CD4-positive, alpha-beta T cell treated with Interleukin-17A for 1 hour (primary cell): ENCODE data around the gene CCL11.

Experiments
- DNase-seq: peaks from one replicate; pipeline ENCODE4 v3.0.0-alpha.2; 2020

The CCL11 gene

DNA sequence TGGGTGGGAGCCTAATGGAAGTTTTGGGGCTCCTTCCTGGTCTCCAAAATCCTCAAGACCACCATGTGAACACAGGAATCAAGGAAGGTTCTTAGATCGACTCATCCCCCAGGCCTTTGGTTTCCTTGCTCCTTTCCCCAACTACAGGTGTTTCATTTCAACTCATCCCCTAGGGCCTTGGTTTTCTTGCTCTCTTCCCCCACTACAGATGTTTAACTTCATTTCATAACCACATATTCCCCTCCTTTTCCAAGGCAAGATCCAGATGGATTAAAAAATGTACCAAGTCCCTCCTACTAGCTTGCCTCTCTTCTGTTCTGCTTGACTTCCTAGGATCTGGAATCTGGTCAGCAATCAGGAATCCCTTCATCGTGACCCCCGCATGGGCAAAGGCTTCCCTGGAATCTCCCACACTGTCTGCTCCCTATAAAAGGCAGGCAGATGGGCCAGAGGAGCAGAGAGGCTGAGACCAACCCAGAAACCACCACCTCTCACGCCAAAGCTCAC is at the start of gene CCL11:
Gene CCL11 (plus strand): TSS at position 457 of the 507 bp plus-strand sequence. CDS start 67 bp downstream, outside the sequence.
- no peak for DNase-seq

DNA sequence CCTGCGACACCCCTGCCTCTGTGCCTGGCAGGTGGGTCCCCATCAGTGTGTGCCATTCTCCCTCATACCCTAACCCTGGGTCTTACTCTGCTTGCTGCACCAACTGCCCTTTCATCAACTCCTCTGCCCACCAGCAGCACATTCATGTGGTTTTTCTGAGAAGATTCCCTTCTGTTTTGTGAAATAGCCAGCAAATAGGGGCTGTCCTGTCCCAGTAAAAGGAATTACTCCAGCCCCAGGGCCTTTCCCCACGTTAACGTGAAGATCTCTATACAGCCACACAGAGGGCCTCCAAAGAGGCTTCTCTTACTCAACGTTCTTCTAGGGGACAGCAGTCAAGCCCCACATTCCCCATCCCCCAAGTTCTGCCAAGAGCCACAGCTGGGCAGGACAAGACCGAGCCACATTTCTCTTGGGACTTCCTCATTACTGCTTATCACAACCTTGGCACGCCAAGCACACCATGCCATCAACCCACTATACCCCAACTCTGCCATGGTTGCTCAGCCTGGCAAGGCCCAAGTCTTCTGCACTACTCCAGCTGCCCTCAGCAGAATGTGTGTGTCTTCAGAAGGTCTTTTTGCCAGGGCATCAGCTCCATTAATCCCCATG is 49.2 kb upstream of the CCL11 start:
- no peak for DNase-seq

DNA sequence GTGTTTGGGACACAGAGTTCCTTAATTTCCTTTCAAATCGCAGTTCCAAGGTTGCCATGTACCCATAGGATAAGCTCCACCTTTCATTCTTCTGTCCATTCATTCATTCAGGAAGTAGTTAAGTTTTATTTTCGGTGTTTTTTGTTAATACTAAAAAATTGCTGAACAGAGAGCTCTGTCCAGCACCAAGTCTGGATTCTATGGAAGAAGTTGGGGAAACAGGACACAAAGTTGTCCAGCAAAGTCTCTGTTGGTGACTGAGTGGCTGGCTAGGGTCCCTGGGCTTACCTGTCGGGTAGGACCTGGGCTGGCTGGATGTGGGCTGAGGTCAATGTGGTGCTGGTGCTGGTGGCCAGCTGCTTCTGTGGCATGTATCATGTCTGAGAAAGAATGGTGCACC is 48.1 kb upstream of the CCL11 start:
- no peak for DNase-seq

DNA sequence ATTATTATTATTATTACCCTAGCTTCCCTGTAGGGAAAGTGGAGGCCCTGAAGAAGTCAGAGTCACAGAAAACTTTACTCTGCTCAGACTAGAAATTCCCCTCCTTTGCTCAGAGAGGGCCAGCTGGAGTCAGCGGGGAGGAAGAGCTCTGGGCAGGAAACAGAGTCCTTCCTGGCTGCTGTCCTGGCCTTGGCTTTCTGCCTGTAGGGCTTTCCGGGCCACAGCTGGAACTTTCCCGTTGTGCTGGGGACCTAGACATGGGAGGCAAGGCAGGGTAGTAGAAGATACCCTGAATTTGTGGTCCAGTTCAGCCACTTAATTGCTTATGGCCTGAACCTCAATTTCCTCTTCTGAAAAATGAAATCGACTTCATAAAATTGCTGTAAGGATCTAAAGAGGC is 44.5 kb upstream of the CCL11 start:
- no peak for DNase-seq

DNA sequence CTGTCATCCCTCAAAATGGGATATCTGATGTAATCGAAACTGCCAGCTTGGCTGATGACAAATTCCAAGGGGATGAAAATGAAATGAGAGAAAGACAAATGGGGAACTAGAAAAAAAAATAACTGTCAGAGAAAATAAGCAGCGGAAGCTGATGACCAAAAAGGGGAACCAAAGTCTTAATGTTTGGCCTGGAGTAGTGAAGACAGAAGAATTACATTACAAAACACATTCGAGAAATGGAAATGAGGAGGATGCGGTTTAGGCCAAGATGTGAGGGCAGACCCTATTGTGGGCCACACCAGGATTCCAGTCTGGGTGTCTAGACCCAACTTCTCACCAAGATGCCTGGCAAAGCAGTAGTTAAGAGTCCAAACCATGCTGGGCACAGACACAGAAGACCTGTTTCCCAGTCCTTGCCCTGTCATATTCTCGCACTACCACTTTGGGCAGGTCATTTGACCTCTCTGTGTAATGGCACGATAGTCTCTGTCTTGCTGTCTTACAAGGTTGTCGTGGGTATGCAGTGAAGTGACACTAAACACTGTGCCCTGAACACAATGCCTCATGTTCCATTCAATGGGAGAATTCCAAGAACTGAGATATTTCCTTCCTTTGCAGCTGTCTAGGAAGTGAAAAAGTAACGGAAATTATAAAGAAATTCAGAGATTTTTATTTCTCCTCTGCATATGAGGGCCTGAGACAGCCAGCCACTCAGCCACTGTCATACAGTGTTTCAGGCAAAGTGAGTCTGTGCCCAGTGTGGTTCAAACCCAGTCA is 42.8 kb upstream of the CCL11 start:
- DNase-seq = peak; percentile 7

DNA sequence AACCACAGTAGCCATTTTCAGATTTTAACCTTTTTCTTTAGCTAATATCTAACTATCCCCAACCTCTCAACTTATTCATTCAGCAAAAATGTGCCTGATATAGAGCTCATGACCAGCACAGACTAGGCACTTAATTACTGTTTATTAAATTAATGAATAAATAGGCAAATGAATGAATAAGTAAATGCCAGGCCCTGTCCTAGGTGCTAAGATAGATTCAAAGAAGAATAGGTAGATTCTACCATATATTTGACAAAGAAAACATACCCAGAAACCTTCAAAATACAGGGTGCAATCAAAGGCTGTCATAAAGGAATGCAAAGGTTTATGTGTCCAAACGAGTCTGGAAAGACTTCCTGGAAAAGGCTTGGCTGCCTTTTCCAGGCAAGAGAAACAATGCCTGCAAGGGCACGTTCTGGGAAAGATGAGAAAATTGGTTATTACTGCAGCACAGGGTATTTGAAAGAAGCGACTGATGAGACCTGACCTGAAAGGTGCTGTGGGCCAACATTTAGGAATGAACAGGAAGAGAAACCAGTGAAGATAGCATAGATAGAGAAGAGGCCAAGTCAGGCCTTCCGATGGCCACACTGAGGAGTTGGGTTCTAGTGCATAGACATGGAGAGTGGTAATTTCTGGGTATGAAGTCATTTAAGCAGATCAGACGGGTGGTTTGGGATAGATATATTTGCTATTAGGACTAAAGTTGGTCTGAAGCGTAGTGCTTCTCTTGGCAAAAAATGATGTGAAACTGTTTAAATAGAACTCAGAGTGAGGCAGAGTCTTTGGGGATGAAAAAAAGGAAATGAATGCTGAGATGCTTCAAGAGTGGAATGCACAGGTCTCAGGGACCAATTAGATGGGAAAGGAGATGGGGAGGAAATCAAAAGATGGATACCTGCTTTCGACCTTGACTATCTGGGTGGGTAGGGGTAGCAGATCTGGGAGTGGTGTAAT is 41.9 kb upstream of the CCL11 start:
- no peak for DNase-seq

DNA sequence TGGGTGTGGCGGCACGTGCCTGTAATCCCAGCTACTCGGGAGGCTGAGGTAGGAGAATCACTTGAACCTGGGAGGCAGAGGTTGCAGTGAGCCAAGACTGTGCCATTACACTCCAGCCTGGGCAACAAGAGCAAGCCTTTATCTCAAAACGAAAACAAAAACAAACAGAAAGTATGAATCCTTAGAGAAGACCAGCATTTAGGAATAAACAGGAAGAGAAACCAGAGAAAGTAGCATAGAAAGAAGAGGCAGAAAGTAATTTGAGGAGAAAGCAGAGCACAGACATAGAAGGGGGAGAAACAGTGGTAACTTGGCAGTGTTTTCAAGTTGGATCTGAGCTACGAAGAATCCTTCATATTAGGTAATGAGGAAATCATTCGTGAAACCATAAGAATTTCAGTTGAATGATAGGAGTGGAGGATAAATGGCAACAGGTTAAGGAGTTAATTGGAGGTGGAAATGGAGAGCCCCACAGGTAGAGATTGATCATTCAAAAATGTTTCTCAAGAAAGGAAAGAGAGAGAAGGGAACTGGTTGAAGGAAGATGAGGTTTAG is 40.1 kb upstream of the CCL11 start:
- no peak for DNase-seq

DNA sequence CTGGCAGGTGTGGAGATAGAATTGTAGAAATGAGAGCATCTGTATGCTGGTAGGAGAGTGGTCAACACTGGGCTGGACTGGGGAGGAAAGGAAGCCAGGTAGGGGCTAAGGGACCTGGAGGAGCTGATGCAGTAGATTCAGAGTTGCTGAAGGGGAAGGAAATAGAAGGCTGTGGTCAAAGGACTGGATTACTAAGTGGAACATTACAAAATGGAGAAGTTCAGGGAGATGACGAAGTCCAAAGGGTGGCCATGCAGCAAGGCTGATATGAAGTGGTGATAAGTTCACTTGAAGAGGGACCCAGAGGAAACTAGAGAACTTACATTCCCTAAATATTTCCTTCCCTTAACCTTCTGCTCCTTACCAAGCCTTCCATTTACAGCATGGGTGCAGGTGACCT is 39.1 kb upstream of the CCL11 start:
- DNase-seq = peak; percentile 18

DNA sequence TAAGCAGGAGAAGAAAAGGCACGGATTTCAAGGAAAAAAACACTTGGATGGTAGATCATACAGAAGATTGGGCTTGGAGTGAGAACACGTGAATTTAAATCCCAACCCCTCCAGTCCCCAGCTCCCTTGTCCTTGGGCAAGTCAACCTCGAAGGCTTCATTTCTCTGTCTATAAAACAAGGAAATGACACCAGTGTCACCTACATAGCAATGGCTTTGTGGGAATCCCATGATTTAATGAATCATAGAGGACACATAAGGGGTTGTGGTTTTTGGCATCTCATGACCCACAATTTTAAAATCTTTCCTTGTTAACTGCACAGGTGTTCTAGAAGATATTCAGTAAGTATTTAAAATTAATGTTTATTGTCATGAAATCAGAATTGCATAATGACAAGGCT is 38.7 kb upstream of the CCL11 start:
- no peak for DNase-seq

DNA sequence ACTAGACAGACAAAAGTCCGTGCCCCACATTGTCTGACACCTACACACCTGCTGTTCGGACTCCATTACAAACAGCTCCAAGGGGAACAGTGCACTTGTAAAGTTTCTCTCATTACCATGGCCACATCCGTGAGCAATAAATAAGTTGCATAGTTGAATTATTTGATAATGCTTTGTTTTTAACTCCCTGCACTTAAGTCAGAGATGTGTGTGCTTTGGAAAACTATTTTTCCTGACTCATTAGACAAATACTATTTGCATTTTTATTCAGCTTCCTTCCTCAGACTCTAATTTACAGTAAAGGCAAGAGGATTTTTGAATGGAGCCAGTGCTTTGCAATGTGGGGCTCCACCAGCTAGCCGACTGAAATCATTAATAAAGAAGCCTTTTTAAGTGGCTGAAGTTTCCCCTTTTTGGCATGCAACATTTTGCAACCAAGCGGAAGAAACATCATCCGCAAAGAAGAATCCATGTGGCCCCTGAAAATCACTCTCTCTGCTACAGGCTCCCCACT is 37.0 kb upstream of the CCL11 start:
- DNase-seq = no peak

DNA sequence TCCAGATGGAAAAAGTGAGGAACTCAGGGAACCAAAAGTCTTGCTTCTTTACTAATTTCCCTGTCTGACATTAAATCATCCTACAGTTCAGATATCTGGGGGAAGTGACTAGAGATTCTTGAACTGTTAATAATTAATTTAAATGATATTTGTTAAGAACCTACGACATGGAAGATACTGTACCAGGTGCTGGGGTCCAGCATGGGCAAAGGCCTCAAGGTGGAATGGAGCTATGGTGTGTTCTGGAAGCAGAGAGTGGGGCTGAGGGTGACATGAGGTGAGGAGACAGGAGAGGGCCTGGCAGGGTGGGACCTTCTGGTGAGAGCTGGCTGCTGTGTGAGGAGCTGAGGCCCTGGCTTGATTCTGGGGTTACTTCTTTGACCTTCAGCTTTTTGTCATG is 36.5 kb upstream of the CCL11 start:
- DNase-seq = no peak

DNA sequence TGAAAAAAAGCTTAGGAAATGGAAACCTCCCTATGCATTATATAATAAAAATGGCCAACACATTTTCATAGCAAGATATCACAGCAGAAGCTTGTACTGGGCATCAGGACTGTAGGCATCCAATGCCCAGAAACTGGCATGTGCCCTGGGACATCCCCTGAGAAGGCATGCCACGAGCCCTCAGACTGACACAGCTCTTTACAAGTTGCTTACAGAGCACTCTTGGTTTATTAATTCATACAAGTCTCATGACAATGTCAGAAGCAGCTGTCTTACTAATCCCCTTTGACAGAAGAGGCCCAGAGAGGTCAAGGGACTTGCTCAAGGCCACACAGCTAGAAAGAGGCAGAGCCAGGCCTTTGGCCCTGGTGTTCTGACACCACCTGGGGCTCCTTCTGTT is 36.1 kb upstream of the CCL11 start:
- no peak for DNase-seq

DNA sequence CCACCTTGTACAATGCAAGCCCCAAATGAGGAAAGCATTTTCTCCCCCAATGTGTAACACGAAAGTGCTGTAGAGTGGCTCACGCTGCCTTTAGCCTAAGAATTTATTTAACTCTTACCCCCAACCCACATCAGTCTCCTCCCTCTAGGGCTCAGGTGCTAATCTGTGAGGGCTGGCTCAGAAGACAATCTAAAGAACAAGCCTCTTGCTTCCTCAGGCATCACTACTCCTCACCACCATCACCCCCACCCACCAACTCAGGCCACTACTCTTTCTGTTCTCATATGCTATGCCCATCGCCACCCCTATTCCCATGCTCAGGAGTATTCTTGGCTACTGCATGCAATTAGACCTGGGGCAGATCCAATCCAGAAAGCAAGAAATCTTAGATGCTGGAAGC is 34.4 kb upstream of the CCL11 start:
- DNase-seq = no peak

DNA sequence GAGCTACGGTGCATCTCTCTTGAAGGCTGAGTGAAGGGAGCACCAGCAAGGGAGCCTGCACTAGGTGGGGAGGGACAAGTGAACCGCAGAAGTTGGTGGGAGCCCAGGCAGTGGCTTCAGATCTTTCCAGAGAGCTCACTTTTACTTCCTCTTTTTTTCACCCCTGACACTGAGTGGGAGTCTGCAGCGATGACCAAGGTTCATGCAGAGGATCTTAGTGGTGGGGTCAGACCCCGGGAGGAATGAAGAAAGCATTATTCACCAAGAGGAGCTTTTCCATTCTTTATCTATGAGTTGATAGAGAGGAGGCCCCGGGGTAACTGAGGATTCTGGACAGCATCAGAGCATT is 33.5 kb upstream of the CCL11 start:
- no peak for DNase-seq

DNA sequence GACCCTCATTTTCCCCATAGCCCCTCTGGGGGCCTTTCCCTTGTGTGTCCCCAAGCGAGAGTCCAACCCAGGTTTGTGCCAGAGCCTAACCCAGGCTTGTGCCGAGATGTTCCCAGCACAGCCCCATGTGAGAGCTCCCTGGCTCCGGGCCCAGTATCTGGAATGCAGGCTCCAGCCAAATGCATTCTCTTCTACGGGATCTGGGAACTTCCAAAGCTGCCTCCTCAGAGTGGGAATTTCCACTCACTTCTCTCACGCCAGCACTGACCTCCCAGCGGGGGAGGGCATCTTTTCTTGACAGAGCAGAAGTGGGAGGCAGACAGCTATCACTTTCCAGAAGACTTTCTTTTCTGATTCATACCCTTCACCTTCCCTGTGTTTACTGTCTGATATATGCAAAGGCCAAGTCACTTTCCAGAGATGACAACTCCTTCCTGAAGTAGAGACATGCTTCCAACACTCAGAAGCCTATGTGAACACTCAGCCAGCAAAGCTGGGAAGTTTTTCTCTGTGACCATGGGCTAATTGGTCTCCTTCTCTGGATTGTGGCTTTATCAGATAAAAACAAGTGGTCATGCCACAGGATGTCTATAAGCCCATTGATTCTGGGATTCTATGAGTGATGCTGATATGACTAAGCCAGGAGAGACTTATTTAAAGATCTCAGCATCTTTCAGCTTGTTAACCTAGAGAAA is 33.0 kb upstream of the CCL11 start:
- DNase-seq = no peak

DNA sequence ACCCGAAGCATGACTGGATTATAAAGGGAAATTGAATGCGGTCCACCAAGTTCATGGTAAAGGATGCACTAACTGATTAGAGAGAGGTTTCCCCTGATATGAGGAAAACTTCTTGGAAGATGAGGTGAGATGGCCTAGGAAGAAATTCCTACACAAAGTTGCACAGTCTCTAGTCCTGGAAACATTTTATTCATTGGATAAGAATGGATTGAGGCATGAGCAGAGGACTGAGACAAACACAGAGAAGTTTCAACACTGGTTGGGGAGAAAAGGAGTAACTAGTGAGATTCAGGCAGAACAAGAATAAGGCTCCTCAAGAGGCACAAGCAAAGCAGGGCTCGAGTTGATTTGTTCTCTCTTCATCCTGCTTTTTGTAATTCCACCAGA is 32.4 kb upstream of the CCL11 start:
- no peak for DNase-seq

DNA sequence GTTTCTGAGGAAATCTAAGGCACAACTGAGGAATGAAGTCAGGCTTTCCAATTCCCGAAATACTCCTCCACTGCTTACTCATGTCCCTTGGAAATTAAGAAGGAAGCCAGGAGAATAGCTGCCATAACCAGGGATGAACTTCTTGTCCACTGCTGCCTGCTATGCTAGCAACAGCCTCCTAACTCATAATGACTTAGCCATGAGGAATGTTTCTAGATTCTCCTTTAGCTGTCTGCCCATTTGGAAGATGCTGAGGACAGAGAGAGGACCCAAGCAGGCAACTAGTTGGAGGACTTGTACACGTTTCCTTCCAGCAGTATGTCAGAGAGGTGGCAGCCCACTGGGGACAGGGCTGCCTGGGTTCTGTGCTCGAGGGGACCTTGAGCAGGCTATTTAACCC is 31.4 kb upstream of the CCL11 start:
- DNase-seq = no peak

DNA sequence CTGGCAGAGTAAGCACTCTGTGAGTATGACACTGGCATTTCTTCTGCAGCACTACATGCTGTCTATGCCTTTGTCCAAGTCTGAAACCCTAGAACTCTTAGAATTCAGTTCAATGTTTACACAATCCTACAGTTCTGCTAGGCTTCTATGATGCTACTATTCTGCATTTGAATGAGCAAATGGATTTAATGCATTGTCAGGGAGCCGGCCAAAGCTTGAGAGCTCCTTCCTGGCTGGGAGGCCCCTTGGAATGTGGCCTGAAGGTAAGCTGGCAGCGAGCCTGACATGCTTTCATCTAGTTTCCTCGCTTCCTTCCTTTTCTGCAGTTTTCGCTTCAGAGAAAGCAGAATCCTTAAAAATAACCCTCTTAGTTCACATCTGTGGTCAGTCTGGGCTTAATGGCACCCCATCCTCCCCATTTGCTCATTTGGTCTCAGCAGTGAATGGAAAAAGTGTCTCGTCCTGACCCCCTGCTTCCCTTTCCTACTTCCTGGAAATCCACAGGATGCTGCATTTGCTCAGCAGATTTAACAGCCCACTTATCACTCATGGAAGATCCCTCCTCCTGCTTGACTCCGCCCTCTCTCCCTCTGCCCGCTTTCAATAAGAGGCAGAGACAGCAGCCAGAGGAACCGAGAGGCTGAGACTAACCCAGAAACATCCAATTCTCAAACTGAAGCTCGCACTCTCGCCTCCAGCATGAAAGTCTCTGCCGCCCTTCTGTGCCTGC is 30.7 kb upstream of the CCL11 start, which contains the start of gene CCL2:
Gene CCL2 (plus strand): TSS at position 635 of the 730 bp plus-strand sequence. CDS start 65 bp downstream, at position 700.
- DNase-seq = no peak

DNA sequence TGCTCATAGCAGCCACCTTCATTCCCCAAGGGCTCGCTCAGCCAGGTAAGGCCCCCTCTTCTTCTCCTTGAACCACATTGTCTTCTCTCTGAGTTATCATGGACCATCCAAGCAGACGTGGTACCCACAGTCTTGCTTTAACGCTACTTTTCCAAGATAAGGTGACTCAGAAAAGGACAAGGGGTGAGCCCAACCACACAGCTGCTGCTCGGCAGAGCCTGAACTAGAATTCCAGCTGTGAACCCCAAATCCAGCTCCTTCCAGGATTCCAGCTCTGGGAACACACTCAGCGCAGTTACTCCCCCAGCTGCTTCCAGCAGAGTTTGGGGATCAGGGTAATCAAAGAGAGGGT is 30.2 kb upstream of the CCL11 start:
- DNase-seq = no peak

DNA sequence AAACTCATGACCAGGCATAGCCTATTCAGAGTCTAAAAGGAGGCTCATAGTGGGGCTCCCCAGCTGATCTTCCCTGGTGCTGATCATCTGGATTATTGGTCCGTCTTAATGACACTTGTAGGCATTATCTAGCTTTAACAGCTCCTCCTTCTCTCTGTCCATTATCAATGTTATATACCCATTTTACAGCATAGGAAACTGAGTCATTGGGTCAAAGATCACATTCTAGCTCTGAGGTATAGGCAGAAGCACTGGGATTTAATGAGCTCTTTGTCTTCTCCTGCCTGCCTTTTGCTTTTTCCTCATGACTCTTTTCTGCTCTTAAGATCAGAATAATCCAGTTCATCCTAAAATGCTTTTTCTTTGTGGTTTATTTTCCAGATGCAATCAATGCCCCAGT is 29.7 kb upstream of the CCL11 start:
- DNase-seq = no peak

DNA sequence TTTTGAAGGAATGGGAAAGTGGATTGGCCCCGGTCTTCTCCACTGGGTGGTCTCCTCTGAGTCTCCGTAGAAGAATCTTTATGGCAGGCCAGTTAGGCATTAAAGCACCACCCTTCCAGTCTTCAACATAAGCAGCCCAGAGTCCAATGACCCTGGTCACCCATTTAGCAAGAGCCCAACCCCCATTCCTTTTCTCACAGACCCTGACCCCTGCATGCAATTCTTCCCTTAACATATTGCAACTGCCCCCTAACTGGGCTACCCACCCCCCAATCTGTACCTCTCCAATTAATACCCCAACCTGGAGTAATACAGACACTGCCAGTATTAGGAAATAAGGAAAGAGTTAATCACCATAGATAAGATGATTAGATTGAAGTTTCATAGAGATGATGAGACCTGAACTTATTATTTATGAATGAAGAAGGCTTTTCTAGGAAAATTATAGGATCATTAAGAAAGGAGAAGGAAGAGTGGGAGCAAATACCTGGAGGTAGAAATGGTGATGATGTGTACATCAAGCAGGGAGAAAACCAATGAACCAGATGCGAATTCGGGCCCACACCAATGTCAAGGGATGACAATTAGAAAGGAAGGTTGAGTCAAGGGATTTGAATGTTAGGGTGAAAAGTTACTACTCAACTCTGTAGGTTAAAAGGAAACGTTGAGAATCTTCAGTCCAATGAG is 28.1 kb upstream of the CCL11 start:
- DNase-seq = no peak
